GM04503 (cell line): Measurements from ENCODE around the gene BFSP2.
"Not testable (repeated sequence)": the region's sequence is repeated elsewhere in the genome, so short reads cannot be mapped to it uniquely, and the experiment has no call there.

ENCODE experiments used
- DNase-seq: peaks from one replicate; pipeline ENCODE4 v3.0.0-alpha.2; 2012; ENCODE audit warnings: low read depth

BFSP2 gene

GRCh38 chr3:133479895-133480669 lies 80.2 kb downstream of the BFSP2 start:
- DNase-seq: no peak

GRCh38 chr3:133482474-133482873 lies 82.6 kb downstream of the BFSP2 start:
- DNase-seq: not testable (repeated sequence)

- no peak for DNase-seq
These were observed 86.8 kb downstream of the BFSP2 start for GRCh38 chr3:133486658-133487057.

GRCh38 chr3:133487204-133487603 lies 87.3 kb downstream of the BFSP2 start:
- no peak for DNase-seq

- no peak for DNase-seq
These were observed 88.2 kb downstream of the BFSP2 start for GRCh38 chr3:133487920-133488540.

GRCh38 chr3:133488785-133489367 lies 89.0 kb downstream of the BFSP2 start:
- DNase-seq: peak; percentile 58

- DNase-seq: no peak
These were observed 89.7 kb downstream of the BFSP2 start for GRCh38 chr3:133489466-133490085.

- no peak for DNase-seq
These were observed 90.9 kb downstream of the BFSP2 start for GRCh38 chr3:133490468-133491351.

GRCh38 chr3:133491481-133492059 lies 91.7 kb downstream of the BFSP2 start:
- DNase-seq: no peak

- no peak for DNase-seq
These were observed 92.4 kb downstream of the BFSP2 start for GRCh38 chr3:133492159-133492741.

GRCh38 chr3:133494469-133494868 lies 94.6 kb downstream of the BFSP2 start:
- DNase-seq: no peak

- not testable (repeated sequence) for DNase-seq
These were observed 102.7 kb downstream of the BFSP2 start for GRCh38 chr3:133502542-133502941.

- DNase-seq: no peak
These were observed 103.6 kb downstream of the BFSP2 start for GRCh38 chr3:133503409-133503808.

- no peak for DNase-seq
These were observed 104.9 kb downstream of the BFSP2 start for GRCh38 chr3:133504736-133505135.

GRCh38 chr3:133505813-133506212 lies 106.0 kb downstream of the BFSP2 start:
- no peak for DNase-seq

GRCh38 chr3:133506215-133506901 lies 106.5 kb downstream of the BFSP2 start:
- DNase-seq: no peak

GRCh38 chr3:133509488-133509887 lies 109.6 kb downstream of the BFSP2 start:
- no peak for DNase-seq

- DNase-seq: no peak
These were observed 112.7 kb downstream of the BFSP2 start for GRCh38 chr3:133512416-133513089.

- DNase-seq: no peak
These were observed 114.6 kb downstream of the BFSP2 start for GRCh38 chr3:133514418-133514817.

GRCh38 chr3:133515127-133515526 lies 115.3 kb downstream of the BFSP2 start:
- DNase-seq: no peak
